ENCODE data around the gene SUCLA2.

GRCh38 chr13:48014359-48014758 is 13.3 kb upstream of the SUCLA2 start:
- no peak for TF ChIP-seq CTCF (IDR thresholded peaks at IDR 0.05; ENCODE audit: extremely low read depth in 1 of 2, insufficient read depth in 1 of 2, low read depth in 1 of 2, low read length in 2 of 2)
- no peak for TF ChIP-seq FOS (IDR thresholded peaks at IDR 0.05; ENCODE audit: borderline replicate concordance, insufficient read depth, low read length)
- TF ChIP-seq EZH2 (IDR thresholded peaks at IDR 0.05; ENCODE audit: borderline replicate concordance, low read depth, low read length, severe bottlenecking): no peak
- no peak for TF ChIP-seq POLR2A (IDR thresholded peaks at IDR 0.05; ENCODE audit: low read depth, low read length)
- no peak for TF ChIP-seq MAX (IDR thresholded peaks at IDR 0.05; ENCODE audit: insufficient read depth, insufficient read length)

Measured in endothelial cell of umbilical vein (primary cell).